ENCODE data around the gene ALKBH1.
"Not testable (repeated sequence)": the region's sequence is repeated elsewhere in the genome, so short reads cannot be mapped to it uniquely, and the experiment has no call there.

Gene ALKBH1

DNA sequence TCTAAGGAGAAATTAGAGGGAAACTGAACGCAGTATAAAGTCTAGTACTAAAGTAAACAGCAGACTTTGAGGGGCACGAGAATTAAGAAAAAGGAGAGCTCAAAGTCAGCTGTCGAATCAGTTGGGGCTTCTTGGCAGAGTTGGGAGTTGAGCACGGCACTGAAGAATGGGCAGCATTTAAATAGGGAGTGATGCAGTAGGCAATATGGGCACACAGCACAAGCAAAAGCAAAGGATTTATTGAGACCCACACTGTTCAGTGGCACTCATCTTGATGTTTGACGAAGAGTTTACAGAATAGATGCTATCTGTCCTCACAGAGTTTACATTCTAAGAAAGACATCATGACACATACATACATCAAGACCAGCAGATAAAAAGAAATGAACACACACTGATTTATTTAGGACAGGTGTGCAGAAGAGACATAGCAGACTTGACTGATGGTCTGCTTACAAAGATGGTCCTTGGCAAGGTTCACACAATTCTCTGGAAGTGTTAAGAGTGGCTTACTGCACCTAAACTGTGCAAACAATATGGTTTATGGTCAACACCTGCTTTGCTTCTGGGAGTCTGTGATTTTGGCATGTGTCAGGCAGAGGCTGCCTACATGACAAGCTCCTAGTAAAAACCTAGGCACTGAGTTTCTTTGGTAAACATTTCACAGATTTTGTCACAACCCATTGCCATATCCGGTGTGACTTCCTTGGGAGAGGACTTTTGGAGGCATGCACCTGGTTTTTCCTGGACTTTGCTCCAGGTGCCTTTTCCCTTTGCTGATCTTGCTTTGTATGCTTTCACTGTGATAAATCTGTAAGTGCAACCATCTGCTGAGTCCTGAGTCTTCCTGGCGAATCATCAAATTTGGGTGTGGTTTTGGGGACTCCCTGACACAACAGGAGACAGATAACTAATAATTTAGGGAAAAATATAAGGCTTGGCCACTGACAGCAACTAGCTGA, 26.3 kb downstream of the ALKBH1 start:
- ChIA-PET POLR2A (ENCODE audit: low non-redundant PET) (no interaction called here), CTCF (no interaction called here)
- no peak overlapping the region for H3K27ac ChIP-seq
- DNase-seq (ENCODE audit: low spot score) = no peak
- TF ChIP-seq, protein P1, sequence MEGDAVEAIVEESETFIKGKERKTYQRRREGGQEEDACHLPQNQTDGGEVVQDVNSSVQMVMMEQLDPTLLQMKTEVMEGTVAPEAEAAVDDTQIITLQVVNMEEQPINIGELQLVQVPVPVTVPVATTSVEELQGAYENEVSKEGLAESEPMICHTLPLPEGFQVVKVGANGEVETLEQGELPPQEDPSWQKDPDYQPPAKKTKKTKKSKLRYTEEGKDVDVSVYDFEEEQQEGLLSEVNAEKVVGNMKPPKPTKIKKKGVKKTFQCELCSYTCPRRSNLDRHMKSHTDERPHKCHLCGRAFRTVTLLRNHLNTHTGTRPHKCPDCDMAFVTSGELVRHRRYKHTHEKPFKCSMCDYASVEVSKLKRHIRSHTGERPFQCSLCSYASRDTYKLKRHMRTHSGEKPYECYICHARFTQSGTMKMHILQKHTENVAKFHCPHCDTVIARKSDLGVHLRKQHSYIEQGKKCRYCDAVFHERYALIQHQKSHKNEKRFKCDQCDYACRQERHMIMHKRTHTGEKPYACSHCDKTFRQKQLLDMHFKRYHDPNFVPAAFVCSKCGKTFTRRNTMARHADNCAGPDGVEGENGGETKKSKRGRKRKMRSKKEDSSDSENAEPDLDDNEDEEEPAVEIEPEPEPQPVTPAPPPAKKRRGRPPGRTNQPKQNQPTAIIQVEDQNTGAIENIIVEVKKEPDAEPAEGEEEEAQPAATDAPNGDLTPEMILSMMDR (conservative IDR thresholded peaks at IDR 0.05; ENCODE audit: low read depth) = no peak

DNA sequence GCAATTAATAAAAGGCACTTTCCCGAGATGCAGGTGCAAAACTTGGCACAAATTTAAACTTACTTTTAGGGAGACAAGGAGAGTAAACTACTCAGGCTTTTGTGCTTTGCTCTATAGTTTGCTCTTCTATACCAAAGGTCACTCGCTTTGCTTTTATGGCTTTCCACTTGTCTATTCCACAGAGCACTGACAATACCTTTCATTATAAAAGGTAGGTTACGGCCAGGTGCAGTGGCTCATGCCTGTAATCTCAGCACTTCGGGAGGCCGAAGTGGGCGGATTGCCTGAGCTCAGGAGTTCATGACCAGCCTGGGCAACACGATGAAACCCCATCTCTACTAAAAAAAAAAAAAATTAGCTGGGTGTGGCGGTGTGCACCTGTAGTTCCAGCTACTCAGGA, 32.9 kb downstream of the ALKBH1 start:
- no peak for DNase-seq (ENCODE audit: low spot score)
- ChIA-PET CTCF (interaction anchor here (0.6 kb wide), 1 partner anchor 78 kb away, joined by 3 read pairs; no protein-coding TSS in a partner anchor), POLR2A (ENCODE audit: low non-redundant PET) (no interaction called here)
- TF ChIP-seq, protein P1 (conservative IDR thresholded peaks at IDR 0.05; ENCODE audit: low read depth) = no peak
- H3K27ac ChIP-seq = no peak overlapping the region

DNA sequence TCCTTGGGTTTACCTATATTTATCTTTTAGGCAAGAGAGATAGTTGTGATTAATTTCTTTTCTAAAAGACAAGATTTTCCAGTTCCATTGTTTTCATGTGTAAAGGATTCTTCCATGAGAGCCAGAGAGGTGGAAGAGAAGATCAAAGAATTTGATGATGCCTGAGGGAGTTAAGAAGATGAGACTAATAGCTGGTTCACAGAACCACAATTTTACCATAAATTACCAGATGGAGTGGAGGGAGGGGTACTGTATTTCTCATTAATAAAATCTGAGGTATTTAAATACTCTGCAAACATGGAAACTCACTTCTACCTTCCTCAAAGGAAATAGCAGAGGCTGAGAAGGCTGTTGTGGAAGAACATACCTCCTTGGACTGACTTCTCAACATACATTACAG, 34.6 kb downstream of the ALKBH1 start:
- ChIA-PET POLR2A (ENCODE audit: low non-redundant PET) (no interaction called here), CTCF (no interaction called here)
- TF ChIP-seq, protein P1 (conservative IDR thresholded peaks at IDR 0.05; ENCODE audit: low read depth) = no peak
- no peak overlapping the region for H3K27ac ChIP-seq
- no peak for DNase-seq (ENCODE audit: low spot score)

DNA sequence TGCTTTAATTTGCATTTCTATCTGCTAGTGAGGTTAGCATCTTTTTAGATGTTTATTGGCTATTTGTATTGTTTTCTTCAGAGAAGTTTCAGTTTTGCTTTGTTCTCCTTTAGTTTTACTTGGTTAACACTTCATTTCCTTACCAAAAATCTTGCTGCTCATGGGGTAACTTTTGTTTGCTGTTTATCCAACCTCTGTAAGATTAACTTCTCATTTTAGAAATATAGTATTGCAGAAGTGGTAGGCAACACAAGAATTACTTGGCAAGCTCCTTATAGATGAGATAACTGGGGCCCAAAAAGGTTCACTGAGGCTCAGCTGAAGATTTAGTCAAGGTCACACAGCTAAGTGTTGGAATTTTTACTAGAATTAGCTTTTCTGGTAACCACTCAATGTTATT, 40.5 kb downstream of the ALKBH1 start:
- ChIA-PET POLR2A (ENCODE audit: low non-redundant PET) (no interaction called here), CTCF (interaction anchor here (0.6 kb wide), 2 partner anchors 10 to 199 kb away, joined by 6 to 8 read pairs; no protein-coding TSS in a partner anchor)
- TF ChIP-seq, protein P1 (conservative IDR thresholded peaks at IDR 0.05; ENCODE audit: low read depth) = no peak
- no peak for DNase-seq (ENCODE audit: low spot score)
- H3K27ac ChIP-seq = no peak overlapping the region

DNA sequence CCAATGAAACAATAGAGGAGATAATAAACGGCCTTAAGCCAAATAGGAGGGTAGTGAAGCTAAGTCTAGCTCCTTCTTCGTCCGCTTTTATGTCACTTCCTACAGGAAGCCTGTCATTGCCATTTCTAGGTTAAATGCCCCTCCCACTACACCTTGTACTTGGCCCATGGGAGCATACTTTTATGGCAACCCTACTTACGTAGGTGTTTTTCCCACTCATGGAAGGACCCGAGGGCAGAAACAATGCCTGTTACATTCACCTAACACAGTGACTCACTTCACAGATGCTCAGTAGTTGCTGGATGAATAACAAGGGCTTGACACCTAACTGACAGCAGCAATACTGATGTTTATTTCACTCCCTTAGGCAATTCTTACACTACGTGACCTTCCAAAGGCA, 44.5 kb downstream of the ALKBH1 start:
- DNase-seq (ENCODE audit: low spot score) = peak; percentile 91
- no peak overlapping the region for H3K27ac ChIP-seq
- TF ChIP-seq, protein P1 (conservative IDR thresholded peaks at IDR 0.05; ENCODE audit: low read depth) = no peak
- ChIA-PET POLR2A (ENCODE audit: low non-redundant PET) (no interaction called here), CTCF (no interaction called here)

GRCh38 chr14:77661562-77661961, 46.3 kb downstream of the ALKBH1 start:
- CTCF ChIA-PET; DNase-seq (ENCODE audit: low spot score); POLR2A ChIA-PET (ENCODE audit: low non-redundant PET); H3K27ac ChIP-seq: not testable (repeated sequence)

GRCh38 chr14:77660754-77661153, 47.1 kb downstream of the ALKBH1 start:
- POLR2A ChIA-PET (ENCODE audit: low non-redundant PET) = no interaction called here
- no peak overlapping the region for H3K27ac ChIP-seq
- CTCF ChIA-PET = no interaction called here
- no peak for DNase-seq (ENCODE audit: low spot score)
- TF ChIP-seq, protein P1 (conservative IDR thresholded peaks at IDR 0.05; ENCODE audit: low read depth) = no peak
